Urothelium cell line (cell line): Measurements from ENCODE around the gene PREX1.

Source experiments
- DNase-seq: peaks from one replicate; pipeline ENCODE4 v3.0.0; 2011; ENCODE audit warnings: low spot score, mixed read lengths
- FAIRE-seq: peaks from 2 replicates; lab custom pipeline; 2011; peaks lifted over from hg19 to GRCh38; lab: Jason Lieb, UNC

Gene PREX1

GRCh38 chr20:48738399-48739304 lies 89.1 kb downstream of the PREX1 start:
- DNase-seq: no peak
- FAIRE-seq: no peak

- FAIRE-seq (no peak), DNase-seq (no peak)
These were observed 89.8 kb downstream of the PREX1 start for GRCh38 chr20:48738094-48738398.

GRCh38 chr20:48737434-48738093 lies 90.2 kb downstream of the PREX1 start:
- FAIRE-seq (no peak), DNase-seq (no peak)

GRCh38 chr20:48736636-48737035 lies 91.2 kb downstream of the PREX1 start:
- FAIRE-seq (no peak), DNase-seq (no peak)

GRCh38 chr20:48736231-48736630 lies 91.6 kb downstream of the PREX1 start:
- DNase-seq (no peak), FAIRE-seq (peak; percentile 46)

- FAIRE-seq (no peak), DNase-seq (no peak)
These were observed 92.7 kb downstream of the PREX1 start for GRCh38 chr20:48735112-48735511.

- DNase-seq (no peak), FAIRE-seq (peak; percentile 17)
These were observed 93.6 kb downstream of the PREX1 start for GRCh38 chr20:48734104-48734749.

GRCh38 chr20:48733296-48733790 lies 94.5 kb downstream of the PREX1 start:
- FAIRE-seq: no peak

GRCh38 chr20:48732081-48732829 lies 95.5 kb downstream of the PREX1 start:
- no peak for FAIRE-seq
- DNase-seq: no peak

More at GRCh38 chr20:48733296-48733790, 94.5 kb downstream of the PREX1 start:
- DNase-seq: no peak

- no peak for DNase-seq
- no peak for FAIRE-seq
These were observed 96.3 kb downstream of the PREX1 start for GRCh38 chr20:48731536-48731935.

GRCh38 chr20:48730977-48731376 lies 96.8 kb downstream of the PREX1 start:
- DNase-seq (no peak), FAIRE-seq (no peak)

- FAIRE-seq (no peak), DNase-seq (no peak)
These were observed 98.3 kb downstream of the PREX1 start for GRCh38 chr20:48729538-48729937.

- DNase-seq: no peak
- FAIRE-seq: no peak
These were observed 99.6 kb downstream of the PREX1 start for GRCh38 chr20:48728042-48728825.

GRCh38 chr20:48727226-48727625 lies 100.6 kb downstream of the PREX1 start:
- no peak for FAIRE-seq
- no peak for DNase-seq

- FAIRE-seq: peak; percentile 37
- DNase-seq: no peak
These were observed 102.2 kb downstream of the PREX1 start for GRCh38 chr20:48725555-48725991.

- DNase-seq (no peak), FAIRE-seq (no peak)
These were observed 102.8 kb downstream of the PREX1 start for GRCh38 chr20:48724891-48725554.

GRCh38 chr20:48724382-48724781 lies 103.4 kb downstream of the PREX1 start:
- no peak for DNase-seq
- no peak for FAIRE-seq

- DNase-seq: no peak
- FAIRE-seq: no peak
These were observed 104.2 kb downstream of the PREX1 start for GRCh38 chr20:48723308-48724264.
